ENCODE measurements around the gene LCMT1. TPM values are rescaled to one million over a fixed set of nuclear protein-coding genes. Genes with fewer than 3 reads are reported as not detected.
A peak's percentile ranks its signal among the peaks of the same experiment; 100 is the strongest.
"Not testable (repeated sequence)": the region's sequence is repeated elsewhere in the genome, so short reads cannot be mapped to it uniquely, and the experiment has no call there.

Gene LCMT1
- total RNA-seq, 2 donors from 2014 or later, result 34.4 to 43.4 TPM

DNA sequence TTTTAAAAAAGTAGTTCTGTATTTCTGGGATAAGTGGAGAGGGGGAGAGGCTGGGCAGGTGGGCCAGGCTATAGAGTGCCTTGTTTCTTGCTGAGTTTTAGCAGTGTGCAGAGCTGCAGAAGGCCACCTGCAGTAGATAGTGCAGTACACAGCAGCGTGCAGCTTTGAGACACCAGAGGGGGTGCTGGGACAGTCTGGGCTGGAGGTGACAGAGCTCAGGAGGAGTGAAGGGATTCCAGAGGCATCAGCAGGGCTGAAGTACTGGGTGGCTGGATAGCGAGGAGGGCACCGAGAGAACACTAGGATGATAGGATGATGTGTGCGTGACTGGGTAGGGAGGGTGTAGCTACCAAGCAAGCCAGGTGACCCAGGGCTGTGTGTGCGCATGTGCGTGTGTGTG is 26.6 kb downstream of the LCMT1 start:
- no peak for ATAC-seq
- peaks cover 2% of the 10 kb centered on the region for H3K4me1 Mint-ChIP-seq
- no peak overlapping the region for H3K27ac Mint-ChIP-seq

DNA sequence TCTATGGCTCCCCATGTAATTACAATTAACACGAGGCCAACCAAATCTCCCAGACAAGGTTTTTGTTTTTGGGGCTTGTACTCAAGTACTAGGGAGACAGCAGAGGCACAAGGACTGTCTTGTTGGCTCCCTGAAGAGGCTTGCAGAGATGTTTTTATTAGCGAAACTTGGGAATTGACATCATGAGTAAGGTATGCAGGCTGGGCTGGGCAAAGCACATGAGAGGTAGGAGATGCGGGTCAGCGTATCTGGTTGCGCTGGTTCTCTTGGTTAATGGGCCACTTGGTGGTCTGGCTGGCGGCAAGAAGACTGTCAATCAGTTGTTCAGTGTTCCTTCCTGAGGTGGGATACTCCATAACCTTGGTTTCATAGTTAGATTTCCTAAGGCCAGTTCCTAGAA is 28.9 kb downstream of the LCMT1 start:
- Mint-ChIP-seq H3K36me3 (ENCODE audit: low read depth) (peaks cover 11% of the 10 kb centered on the region), H3K4me1 (peaks cover 2% of the 10 kb centered on the region), H3K27ac (peak overlapping the region; percentile 32), H3K27me3 (no peaks in the 10 kb centered on the region), H3K4me3 (no peak overlapping the region)
- H3K9me3 ChIP-seq (ENCODE audit: control insufficient read depth, low read length, poor library complexity, severe bottlenecking), result no peaks in the 10 kb centered on the region
- ATAC-seq, result no peak
- no peak for DNase-seq

More for the DNA sequence above, 26.6 kb downstream of the LCMT1 start:
- Mint-ChIP-seq H3K36me3 (ENCODE audit: low read depth) (peaks cover 15% of the 10 kb centered on the region), H3K27me3 (no peaks in the 10 kb centered on the region), H3K4me3 (no peak overlapping the region)
- DNase-seq, result no peak
- no peaks in the 10 kb centered on the region for H3K9me3 ChIP-seq (ENCODE audit: control insufficient read depth, low read length, poor library complexity, severe bottlenecking)

DNA sequence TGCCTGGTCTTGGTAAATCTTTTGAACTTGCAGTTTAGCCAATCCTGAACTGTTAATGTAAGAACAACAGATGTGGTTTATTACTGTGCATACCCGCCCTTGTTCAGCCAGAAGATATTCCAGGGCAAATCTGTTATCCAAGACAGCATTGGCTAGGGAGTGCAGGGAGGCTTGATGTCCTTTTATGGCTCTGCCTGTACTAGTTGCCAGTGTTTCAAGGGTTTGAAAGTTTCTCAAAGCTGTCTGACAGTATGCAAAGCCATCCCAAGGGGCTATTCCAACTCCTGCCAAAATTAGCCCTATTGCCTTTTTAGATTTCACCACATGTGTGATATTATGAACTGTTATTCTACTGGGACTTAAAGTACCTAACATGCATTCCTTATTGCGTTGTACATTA is 30.1 kb downstream of the LCMT1 start:
- H3K27ac Mint-ChIP-seq, result no peak overlapping the region
- DNase-seq (no peak), ATAC-seq (no peak)
- no peaks in the 10 kb centered on the region for H3K9me3 ChIP-seq (ENCODE audit: control insufficient read depth, low read length, poor library complexity, severe bottlenecking)
- no peak overlapping the region for H3K4me3 Mint-ChIP-seq
- peaks cover 11% of the 10 kb centered on the region for H3K36me3 Mint-ChIP-seq (ENCODE audit: low read depth)
- H3K27me3 Mint-ChIP-seq, result no peaks in the 10 kb centered on the region
- peaks cover 4% of the 10 kb centered on the region for H3K4me1 Mint-ChIP-seq

DNA sequence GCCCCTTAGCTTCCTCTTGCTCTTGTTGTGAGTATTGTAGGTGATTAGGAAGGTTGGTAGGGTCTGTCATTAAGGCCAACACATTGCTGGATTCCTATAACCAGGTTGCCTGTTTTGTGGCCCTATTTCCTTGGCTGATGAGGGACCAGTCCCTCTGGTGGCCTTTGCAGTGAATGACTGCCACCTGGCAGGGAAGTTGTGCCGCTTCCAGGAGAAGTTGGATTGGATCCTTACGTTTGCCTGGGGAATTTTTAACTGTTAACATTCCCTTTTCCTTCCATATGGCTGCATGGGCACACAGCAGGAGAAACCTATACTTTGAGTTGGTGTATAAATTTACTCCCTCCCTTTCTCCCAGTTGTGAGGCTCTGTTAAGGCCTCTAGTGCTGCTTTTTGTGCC is 32.4 kb downstream of the LCMT1 start:
- no peak overlapping the region for H3K27ac Mint-ChIP-seq
- H3K4me3 Mint-ChIP-seq, result no peak overlapping the region
- H3K27me3 Mint-ChIP-seq, result no peaks in the 10 kb centered on the region
- peaks cover 10% of the 10 kb centered on the region for H3K4me1 Mint-ChIP-seq
- peaks cover 8% of the 10 kb centered on the region for H3K36me3 Mint-ChIP-seq (ENCODE audit: low read depth)
- H3K9me3 ChIP-seq (ENCODE audit: control insufficient read depth, low read length, poor library complexity, severe bottlenecking), result no peaks in the 10 kb centered on the region
- DNase-seq, result no peak
- ATAC-seq, result no peak

DNA sequence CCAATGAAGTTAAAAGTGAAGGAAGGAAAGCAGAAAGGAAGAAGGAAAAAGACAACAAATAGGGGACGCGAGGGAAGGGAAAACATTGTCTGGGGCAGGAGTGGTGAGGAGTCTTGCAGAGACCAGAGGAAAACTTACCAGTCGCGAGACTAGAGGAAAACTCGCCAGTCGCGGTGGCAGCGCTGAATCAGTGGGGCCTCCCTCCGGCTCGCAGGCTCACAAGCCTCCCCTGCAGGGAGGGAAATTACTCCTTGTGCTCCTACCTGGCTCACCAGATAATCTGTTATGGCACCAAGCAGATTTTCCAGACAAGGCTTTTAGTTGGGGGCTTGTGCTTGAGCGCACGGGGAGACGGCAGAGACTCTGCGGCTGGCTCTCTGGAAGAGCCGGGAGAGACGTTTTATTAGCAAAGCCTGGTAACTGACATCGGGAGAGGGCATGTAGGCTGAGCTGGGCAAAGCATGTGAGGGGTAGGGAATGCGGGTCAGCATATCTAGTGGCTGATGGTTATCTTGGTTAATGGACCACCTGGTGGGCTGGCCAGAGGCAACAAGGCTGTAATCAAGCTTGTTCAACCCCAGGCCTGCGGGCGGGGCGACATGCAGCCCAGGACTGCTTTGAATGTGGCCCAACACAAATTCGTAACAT is 37.1 kb downstream of the LCMT1 start:
- H3K27ac Mint-ChIP-seq, result peak overlapping the region; percentile 65

DNA sequence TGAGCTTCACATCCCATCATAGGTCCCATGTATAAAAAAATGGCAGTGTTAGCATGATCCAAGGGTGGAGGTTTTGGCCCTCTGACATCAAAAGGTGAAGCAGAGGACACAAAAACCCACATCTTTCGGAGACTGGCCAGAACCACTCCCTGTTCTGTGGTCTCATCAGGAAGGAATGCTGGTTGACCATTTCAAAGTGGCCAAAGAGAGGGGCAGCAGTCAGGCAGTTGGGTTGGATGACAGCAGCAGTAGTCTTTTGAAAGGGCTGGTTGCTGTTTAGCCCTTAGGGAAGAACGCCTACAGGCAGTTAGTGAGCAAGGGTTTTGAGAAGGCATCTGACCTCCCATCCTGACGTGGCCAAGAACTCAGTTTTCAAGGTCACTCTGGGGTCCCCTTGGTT is 40.5 kb downstream of the LCMT1 start:
- Mint-ChIP-seq H3K27ac (no peak overlapping the region), H3K27me3 (no peaks in the 10 kb centered on the region), H3K4me3 (no peak overlapping the region), H3K36me3 (ENCODE audit: low read depth) (peaks cover 9% of the 10 kb centered on the region), H3K4me1 (peaks cover 6% of the 10 kb centered on the region)
- no peaks in the 10 kb centered on the region for H3K9me3 ChIP-seq (ENCODE audit: control insufficient read depth, low read length, poor library complexity, severe bottlenecking)
- ATAC-seq (no peak), DNase-seq (no peak)

More for the DNA sequence above, 37.1 kb downstream of the LCMT1 start:
- no peak overlapping the region for H3K4me3 Mint-ChIP-seq
- H3K4me1 Mint-ChIP-seq, result peaks cover 8% of the 10 kb centered on the region
- peaks cover 4% of the 10 kb centered on the region for H3K36me3 Mint-ChIP-seq (ENCODE audit: low read depth)
- no peaks in the 10 kb centered on the region for H3K9me3 ChIP-seq (ENCODE audit: control insufficient read depth, low read length, poor library complexity, severe bottlenecking)
- ATAC-seq, result no peak
- H3K27me3 Mint-ChIP-seq, result no peaks in the 10 kb centered on the region
- DNase-seq, result no peak

DNA sequence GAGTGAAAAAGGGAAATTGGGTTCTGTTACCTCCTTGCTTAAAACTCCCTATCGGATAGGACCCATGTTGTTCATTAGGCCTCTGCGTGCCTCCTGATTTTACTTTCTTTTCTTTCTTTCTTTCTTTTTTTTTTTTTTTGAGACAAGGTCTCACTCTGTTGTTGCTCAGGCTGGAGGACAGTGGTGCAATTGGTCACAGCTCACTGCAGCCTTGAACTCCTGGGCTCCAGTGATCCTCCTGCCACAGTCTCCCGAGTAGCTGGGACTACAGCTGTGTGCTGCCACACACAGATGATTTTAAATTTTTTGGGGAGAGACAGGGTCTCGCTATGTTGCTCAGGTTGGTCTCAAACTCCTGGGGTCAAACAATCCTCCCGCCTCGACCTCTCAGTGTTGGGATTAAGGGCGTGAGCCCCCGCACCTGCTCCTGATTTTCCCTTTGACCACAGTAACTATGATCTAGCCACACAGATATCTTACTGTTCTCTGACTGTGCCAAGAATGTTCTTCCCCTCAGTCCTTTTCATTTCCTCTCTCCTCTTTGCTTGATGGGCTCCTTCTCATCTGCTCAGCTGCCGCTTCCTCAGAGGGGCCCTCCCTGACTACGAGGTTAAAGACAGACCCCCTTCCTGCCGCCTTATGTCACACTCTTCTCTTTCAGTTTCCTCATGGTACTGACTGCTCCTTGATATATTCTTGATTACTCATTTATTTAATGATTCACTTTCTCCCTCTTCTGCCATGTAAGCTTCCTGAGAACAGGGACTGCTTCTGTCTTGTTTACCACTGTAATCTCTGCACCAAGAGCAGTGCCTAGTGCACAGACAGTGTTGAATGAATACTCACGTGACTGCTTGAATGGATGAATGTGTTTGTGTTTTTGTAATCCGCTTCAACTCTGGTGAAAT is 44.3 kb downstream of the LCMT1 start:
- no peaks in the 10 kb centered on the region for H3K4me1 Mint-ChIP-seq
- DNase-seq, result no peak
- no peaks in the 10 kb centered on the region for H3K9me3 ChIP-seq (ENCODE audit: control insufficient read depth, low read length, poor library complexity, severe bottlenecking)
- H3K36me3 Mint-ChIP-seq (ENCODE audit: low read depth), result peaks cover 7% of the 10 kb centered on the region
- H3K27ac Mint-ChIP-seq, result peak overlapping the region; percentile 22
- no peak for ATAC-seq
- no peak overlapping the region for H3K4me3 Mint-ChIP-seq
- H3K27me3 Mint-ChIP-seq, result no peaks in the 10 kb centered on the region

DNA sequence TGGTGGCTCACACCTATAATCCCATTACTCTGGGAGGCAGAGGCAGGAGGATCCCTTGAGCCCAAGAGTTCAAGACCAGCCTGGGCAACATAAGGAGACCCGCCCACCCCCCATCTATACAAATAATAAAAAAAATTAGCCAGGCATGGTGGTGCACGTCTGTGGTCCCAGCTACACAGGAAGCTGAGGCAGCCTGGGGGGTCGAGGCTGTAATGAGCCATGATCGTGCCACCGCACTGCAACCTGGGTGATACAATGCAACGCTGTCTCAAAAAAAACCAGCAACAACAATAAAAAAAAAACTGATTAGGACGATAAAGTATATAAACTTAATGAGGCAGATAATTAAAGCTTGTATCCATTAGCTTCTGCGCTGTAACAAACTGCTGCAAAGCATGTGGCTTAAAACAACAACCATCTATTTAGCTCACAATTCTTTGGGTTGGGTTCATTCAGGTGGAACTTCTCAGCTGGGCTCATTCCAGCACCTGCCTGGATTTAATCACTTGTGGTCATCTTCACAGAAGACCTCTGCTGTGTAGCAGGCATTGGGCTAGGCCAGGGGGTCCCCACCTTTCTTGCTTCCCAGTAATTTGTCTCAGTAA is 45.8 kb downstream of the LCMT1 start:
- no peak overlapping the region for H3K27ac Mint-ChIP-seq
- H3K4me1 Mint-ChIP-seq, result no peaks in the 10 kb centered on the region
- ATAC-seq (no peak), DNase-seq (no peak)
- peaks cover 7% of the 10 kb centered on the region for H3K36me3 Mint-ChIP-seq (ENCODE audit: low read depth)
- no peaks in the 10 kb centered on the region for H3K9me3 ChIP-seq (ENCODE audit: control insufficient read depth, low read length, poor library complexity, severe bottlenecking)
- no peak overlapping the region for H3K4me3 Mint-ChIP-seq
- no peaks in the 10 kb centered on the region for H3K27me3 Mint-ChIP-seq

DNA sequence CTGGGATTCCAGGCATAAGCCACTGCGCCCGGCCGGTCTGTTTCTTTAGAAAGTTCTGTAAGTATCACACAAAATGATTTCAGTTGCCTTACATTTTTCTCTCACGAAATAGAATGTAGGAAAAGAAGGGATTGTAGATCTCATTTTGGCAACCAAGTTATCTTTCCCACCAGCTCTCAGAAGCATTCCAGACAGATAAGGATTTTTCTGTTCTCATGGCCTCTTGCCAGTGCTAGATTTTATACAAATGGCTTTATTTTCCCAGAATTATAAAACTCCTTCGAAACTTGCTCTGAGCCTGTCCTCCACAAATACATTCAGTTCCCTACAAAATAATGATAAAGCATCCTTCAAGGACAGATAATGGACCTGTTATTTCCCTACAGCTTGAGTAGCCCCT is 46.9 kb downstream of the LCMT1 start:
- no peaks in the 10 kb centered on the region for H3K27me3 Mint-ChIP-seq
- H3K27ac Mint-ChIP-seq, result no peak overlapping the region
- no peaks in the 10 kb centered on the region for H3K4me1 Mint-ChIP-seq
- H3K36me3 Mint-ChIP-seq (ENCODE audit: low read depth), result peaks cover 5% of the 10 kb centered on the region
- no peaks in the 10 kb centered on the region for H3K9me3 ChIP-seq (ENCODE audit: control insufficient read depth, low read length, poor library complexity, severe bottlenecking)
- DNase-seq, result no peak
- H3K4me3 Mint-ChIP-seq, result no peak overlapping the region
- ATAC-seq, result no peak

DNA sequence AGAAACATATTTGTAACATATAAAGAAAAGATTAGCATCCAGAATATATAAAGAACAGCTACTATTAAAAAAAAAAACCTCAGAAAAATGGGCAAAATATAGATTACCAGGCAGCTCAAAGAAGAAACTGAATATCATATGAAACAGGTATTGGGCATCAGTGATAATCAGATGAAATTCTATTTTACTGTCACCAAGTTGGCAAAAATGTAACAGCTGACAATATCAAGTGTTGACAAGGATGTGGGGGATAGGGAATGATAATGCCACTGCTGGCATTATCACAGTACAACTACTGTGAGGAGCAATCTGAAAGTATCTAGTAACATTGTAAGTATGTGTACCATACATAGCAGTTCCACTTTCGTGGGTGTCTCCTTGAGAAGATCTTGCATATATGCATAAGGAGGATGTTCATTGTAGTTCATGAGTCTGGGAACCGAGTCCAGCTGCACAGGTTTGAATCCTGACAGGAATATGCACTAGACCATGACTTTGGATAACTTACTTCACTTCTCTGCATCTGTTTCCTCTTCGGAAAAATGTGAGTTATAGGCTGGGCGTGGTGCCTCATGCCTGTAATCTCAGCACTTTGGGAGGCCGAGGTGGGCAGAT is 50.3 kb downstream of the LCMT1 start:
- H3K36me3 Mint-ChIP-seq (ENCODE audit: low read depth), result peaks cover 9% of the 10 kb centered on the region
- H3K27ac Mint-ChIP-seq, result no peak overlapping the region
- H3K9me3 ChIP-seq (ENCODE audit: control insufficient read depth, low read length, poor library complexity, severe bottlenecking), result no peaks in the 10 kb centered on the region
- ATAC-seq, result no peak
- no peak for DNase-seq
- peaks cover 3% of the 10 kb centered on the region for H3K4me1 Mint-ChIP-seq
- H3K27me3 Mint-ChIP-seq, result no peaks in the 10 kb centered on the region
- no peak overlapping the region for H3K4me3 Mint-ChIP-seq

DNA sequence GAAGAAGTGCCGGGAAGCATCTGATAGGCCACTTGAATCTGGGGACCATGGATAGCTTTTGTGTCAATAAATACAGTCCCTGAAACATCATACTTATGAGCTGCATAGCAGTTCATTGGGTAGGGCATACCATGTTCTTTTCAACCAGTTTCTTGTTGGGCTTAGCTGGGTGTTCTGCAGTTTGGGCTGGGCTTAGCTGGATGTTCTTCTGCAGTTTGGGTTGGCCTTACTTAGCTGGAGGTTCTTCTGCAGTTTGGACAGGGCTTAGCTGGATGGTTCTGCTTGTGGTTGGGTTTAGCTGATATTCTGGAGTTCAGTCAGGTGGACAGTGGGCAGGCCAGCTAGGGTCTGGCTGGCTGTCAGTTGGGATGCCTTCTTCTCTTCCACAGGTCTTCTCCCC is 52.1 kb downstream of the LCMT1 start:
- no peaks in the 10 kb centered on the region for H3K9me3 ChIP-seq (ENCODE audit: control insufficient read depth, low read length, poor library complexity, severe bottlenecking)
- Mint-ChIP-seq H3K4me1 (peaks cover 3% of the 10 kb centered on the region), H3K27me3 (no peaks in the 10 kb centered on the region), H3K36me3 (ENCODE audit: low read depth) (peaks cover 9% of the 10 kb centered on the region), H3K27ac (no peak overlapping the region), H3K4me3 (no peak overlapping the region)
- ATAC-seq (no peak), DNase-seq (no peak)

DNA sequence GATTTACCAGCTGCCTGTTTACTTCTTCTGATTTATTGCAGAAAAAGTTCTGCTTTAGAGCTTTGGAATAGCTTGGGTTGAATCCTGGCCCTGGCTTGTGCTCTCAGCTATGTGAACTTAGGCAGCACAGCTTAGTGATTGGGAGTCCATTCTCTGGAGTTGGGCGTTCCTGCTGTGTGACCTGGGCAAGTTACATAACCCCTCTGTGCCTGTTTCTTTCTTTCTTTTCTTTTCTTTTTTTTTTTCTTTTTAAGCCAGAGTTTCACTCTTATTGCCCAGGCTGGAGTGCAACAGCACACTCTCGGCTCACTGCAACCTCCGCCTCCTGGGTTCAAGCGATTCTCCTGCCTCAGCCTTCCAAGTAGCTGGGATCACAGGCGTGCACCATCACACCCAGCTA is 53.7 kb downstream of the LCMT1 start:
- H3K36me3 Mint-ChIP-seq (ENCODE audit: low read depth), result peaks cover 13% of the 10 kb centered on the region
- no peak for ATAC-seq

DNA sequence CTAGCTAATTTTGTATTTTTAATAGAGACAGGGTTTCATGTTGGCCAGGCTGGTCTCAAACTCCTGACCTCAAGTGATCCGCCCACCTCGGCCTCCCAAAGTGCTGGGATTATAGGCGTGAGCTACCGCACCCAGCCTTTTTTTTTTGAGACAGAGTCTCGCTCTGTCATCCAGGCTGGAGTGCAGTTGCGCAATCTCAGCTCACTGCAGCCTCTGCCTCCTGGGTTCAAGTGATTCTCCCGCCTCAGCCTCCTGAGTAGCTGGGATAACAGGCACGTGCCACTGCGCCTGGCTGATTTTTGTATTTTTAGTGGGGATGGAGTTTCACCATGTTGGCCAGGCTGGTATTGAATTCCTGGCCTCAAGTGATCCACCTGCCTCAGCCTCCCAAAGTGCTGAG is 56.4 kb downstream of the LCMT1 start:
- not testable (repeated sequence) for H3K9me3 ChIP-seq (ENCODE audit: control insufficient read depth, low read length, poor library complexity, severe bottlenecking); DNase-seq; H3K27me3 Mint-ChIP-seq; ATAC-seq; H3K4me1 Mint-ChIP-seq; H3K27ac Mint-ChIP-seq; H3K4me3 Mint-ChIP-seq
- peaks cover 13% of the 10 kb centered on the region for H3K36me3 Mint-ChIP-seq (ENCODE audit: low read depth)

More for the DNA sequence above, 53.7 kb downstream of the LCMT1 start:
- H3K4me1 Mint-ChIP-seq, result peaks cover 3% of the 10 kb centered on the region
- H3K9me3 ChIP-seq (ENCODE audit: control insufficient read depth, low read length, poor library complexity, severe bottlenecking), result no peaks in the 10 kb centered on the region
- no peak for DNase-seq
- H3K27me3 Mint-ChIP-seq, result no peaks in the 10 kb centered on the region
- no peak overlapping the region for H3K4me3 Mint-ChIP-seq
- H3K27ac Mint-ChIP-seq, result no peak overlapping the region
